B cell (primary cell): ENCODE measurements around the gene OSM.

Source experiments
- CTCF ChIP-seq: fragments of 200-600 bp; IDR thresholded peaks from one replicate; pipeline ENCODE4 v1.8.0; 2022; ENCODE audit warnings: antibody characterized with exemption, mild to moderate bottlenecking
- EZH2 ChIP-seq: IDR thresholded peaks from 2 replicates; pipeline ENCODE4 v1.6.1; 2012; ENCODE audit warnings: borderline replicate concordance, low read depth, mild to moderate bottlenecking, moderate library complexity, low read length; ENCODE audit not compliant: insufficient read depth, poor library complexity, severe bottlenecking

GRCh38 chr22:30245985-30246813 is 20.5 kb downstream of the OSM start, which contains the start of gene LIF:
- TF ChIP-seq CTCF (peak; percentile 23), EZH2 (no peak)
